ENCODE measurements around the gene HINT2.

Gene HINT2

GRCh38 chr9:35771534-35771933, 43.3 kb downstream of the HINT2 start:
- in situ Hi-C loops (cut with MboI; ENCODE audit: low pct_unique_long_range_greater_than_20kb, low sequenced_read_pairs, unreplicated experiment) = no loop called here
- no peak for TF ChIP-seq CTCF (IDR thresholded peaks at IDR 0.05; ENCODE audit: extremely low read depth, insufficient read depth, missing control alignments)
- DNase-seq (ENCODE audit: low spot score) = no peak

- TF ChIP-seq CTCF (IDR thresholded peaks at IDR 0.05; ENCODE audit: extremely low read depth, insufficient read depth, missing control alignments) = no peak
- in situ Hi-C loops (cut with MboI; ENCODE audit: low pct_unique_long_range_greater_than_20kb, low sequenced_read_pairs, unreplicated experiment) = no loop called here
- no peak for DNase-seq (ENCODE audit: low spot score)
Measured at GRCh38 chr9:35771075-35771433, 43.8 kb downstream of the HINT2 start.

GRCh38 chr9:35769763-35770162, 45.1 kb downstream of the HINT2 start:
- in situ Hi-C loops (cut with MboI; ENCODE audit: low pct_unique_long_range_greater_than_20kb, low sequenced_read_pairs, unreplicated experiment) = no loop called here
- TF ChIP-seq CTCF (IDR thresholded peaks at IDR 0.05; ENCODE audit: extremely low read depth, insufficient read depth, missing control alignments) = no peak
- no peak for DNase-seq (ENCODE audit: low spot score)

- no peak for DNase-seq (ENCODE audit: low spot score)
Measured at GRCh38 chr9:35767458-35767857, 47.4 kb downstream of the HINT2 start.

GRCh38 chr9:35766997-35767396, 47.8 kb downstream of the HINT2 start:
- no peak for TF ChIP-seq CTCF (IDR thresholded peaks at IDR 0.05; ENCODE audit: extremely low read depth, insufficient read depth, missing control alignments)
- in situ Hi-C loops (cut with MboI; ENCODE audit: low pct_unique_long_range_greater_than_20kb, low sequenced_read_pairs, unreplicated experiment) = no loop called here
- no peak for DNase-seq (ENCODE audit: low spot score)

More at GRCh38 chr9:35767458-35767857, 47.4 kb downstream of the HINT2 start:
- in situ Hi-C loops (cut with MboI; ENCODE audit: low pct_unique_long_range_greater_than_20kb, low sequenced_read_pairs, unreplicated experiment) = no loop called here
- no peak for TF ChIP-seq CTCF (IDR thresholded peaks at IDR 0.05; ENCODE audit: extremely low read depth, insufficient read depth, missing control alignments)

GRCh38 chr9:35763803-35764202, 51.0 kb downstream of the HINT2 start:
- no peak for DNase-seq (ENCODE audit: low spot score)
- in situ Hi-C loops (cut with MboI; ENCODE audit: low pct_unique_long_range_greater_than_20kb, low sequenced_read_pairs, unreplicated experiment) = no loop called here

More at GRCh38 chr9:35763803-35764202, 51.0 kb downstream of the HINT2 start:
- no peak for TF ChIP-seq CTCF (IDR thresholded peaks at IDR 0.05; ENCODE audit: extremely low read depth, insufficient read depth, missing control alignments)

Measured in GM13977 (cell line).